Measurements from ENCODE around the gene KRT82.

DNA sequence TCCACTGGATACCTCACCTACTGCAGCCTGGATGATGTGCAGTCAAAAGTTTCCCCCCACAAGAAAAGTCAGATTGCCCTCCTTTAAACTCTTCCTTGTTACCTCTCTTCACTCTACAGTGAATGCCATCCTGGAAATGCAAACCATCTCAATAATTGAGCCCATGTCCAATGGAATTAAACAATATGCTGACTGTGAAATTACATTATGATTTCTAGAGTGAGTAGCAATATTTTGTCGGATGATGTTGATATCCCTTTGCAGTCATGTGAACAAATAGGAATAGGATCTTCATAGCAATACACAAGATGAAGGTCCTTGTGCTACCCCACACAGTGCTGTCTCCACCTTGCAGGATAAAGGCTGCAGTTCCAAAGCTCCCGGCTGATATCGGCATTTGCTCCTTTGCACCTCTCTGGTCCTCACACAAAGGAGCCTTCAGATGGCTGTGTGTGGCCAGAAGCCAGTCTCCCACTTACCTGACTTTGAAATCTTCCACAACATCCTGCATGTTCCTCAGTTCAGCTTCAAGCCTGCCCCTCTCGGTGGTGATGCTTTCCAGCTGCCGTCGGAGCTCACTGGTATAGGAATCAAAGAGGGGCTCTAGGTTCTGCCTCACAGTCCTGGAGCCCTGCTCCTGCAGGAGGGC lies 26.5 kb upstream of the KRT82 start:
- TF ChIP-seq, protein P1, sequence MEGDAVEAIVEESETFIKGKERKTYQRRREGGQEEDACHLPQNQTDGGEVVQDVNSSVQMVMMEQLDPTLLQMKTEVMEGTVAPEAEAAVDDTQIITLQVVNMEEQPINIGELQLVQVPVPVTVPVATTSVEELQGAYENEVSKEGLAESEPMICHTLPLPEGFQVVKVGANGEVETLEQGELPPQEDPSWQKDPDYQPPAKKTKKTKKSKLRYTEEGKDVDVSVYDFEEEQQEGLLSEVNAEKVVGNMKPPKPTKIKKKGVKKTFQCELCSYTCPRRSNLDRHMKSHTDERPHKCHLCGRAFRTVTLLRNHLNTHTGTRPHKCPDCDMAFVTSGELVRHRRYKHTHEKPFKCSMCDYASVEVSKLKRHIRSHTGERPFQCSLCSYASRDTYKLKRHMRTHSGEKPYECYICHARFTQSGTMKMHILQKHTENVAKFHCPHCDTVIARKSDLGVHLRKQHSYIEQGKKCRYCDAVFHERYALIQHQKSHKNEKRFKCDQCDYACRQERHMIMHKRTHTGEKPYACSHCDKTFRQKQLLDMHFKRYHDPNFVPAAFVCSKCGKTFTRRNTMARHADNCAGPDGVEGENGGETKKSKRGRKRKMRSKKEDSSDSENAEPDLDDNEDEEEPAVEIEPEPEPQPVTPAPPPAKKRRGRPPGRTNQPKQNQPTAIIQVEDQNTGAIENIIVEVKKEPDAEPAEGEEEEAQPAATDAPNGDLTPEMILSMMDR (IDR thresholded peaks at IDR 0.05; ENCODE audit: low read length) = no peak
- TF ChIP-seq EZH2 (optimal IDR thresholded peaks at IDR 0.05; ENCODE audit: low read depth, low read length) = no peak
